ENCODE data around the gene CAMK4.
"Not testable (repeated sequence)": the region's sequence is repeated elsewhere in the genome, so short reads cannot be mapped to it uniquely, and the experiment has no call there.

DNA sequence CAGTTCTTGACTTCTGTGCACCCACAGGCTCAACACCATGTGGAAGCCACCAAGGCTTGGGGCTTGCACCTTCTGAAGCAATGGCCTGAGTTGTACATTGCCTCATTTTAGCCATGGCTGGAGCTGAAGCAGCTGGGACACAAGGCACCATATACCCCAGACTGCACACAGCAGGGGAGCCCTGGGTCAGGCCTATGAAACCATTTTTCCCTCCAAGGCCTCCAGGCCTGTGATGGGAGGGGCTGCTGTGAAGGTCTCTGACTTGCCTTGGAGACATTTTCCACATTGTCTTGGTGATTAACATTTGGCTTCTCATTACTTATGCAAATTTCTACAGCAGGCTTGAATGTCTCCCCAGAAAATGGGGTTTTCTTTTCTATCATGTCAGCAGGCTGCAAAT, 185.1 kb downstream of the CAMK4 start:
- not testable (repeated sequence) for TF ChIP-seq POLR2AphosphoS5 (IDR thresholded peaks at IDR 0.05); EZH2 (IDR thresholded peaks at IDR 0.05; ENCODE audit: borderline replicate concordance, insufficient read depth, low read length, poor library complexity, severe bottlenecking); TAF1 (IDR thresholded peaks at IDR 0.05; ENCODE audit: low read depth)
- TF ChIP-seq, protein P1, sequence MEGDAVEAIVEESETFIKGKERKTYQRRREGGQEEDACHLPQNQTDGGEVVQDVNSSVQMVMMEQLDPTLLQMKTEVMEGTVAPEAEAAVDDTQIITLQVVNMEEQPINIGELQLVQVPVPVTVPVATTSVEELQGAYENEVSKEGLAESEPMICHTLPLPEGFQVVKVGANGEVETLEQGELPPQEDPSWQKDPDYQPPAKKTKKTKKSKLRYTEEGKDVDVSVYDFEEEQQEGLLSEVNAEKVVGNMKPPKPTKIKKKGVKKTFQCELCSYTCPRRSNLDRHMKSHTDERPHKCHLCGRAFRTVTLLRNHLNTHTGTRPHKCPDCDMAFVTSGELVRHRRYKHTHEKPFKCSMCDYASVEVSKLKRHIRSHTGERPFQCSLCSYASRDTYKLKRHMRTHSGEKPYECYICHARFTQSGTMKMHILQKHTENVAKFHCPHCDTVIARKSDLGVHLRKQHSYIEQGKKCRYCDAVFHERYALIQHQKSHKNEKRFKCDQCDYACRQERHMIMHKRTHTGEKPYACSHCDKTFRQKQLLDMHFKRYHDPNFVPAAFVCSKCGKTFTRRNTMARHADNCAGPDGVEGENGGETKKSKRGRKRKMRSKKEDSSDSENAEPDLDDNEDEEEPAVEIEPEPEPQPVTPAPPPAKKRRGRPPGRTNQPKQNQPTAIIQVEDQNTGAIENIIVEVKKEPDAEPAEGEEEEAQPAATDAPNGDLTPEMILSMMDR (IDR thresholded peaks at IDR 0.05; ENCODE audit: poor library complexity, severe bottlenecking) = not testable (repeated sequence)

All from neural cell (in vitro differentiated cells).